ENCODE results near the gene CALB2. TPM values are rescaled to one million over a fixed set of nuclear protein-coding genes. Genes with fewer than 3 reads are reported as not detected.

CALB2 gene
- polyA plus RNA-seq, 4 donors, result 3.3 TPM; not detected in 3

- Histone ChIP-seq H3K4me3 (ENCODE audit: low read depth in 1 of 3, low read length in 3 of 3) (no peak overlapping the region), H3K36me3 (ENCODE audit: control insufficient read depth in 3 of 3, insufficient read depth in 2 of 3, low read depth in 1 of 3, low read length in 3 of 3) (no peaks in the 10 kb centered on the region), H3K4me1 (ENCODE audit: control insufficient read depth in 3 of 3, insufficient read depth in 2 of 3, low read depth in 1 of 3, low read length in 2 of 3) (no peaks in the 10 kb centered on the region), H3K27ac (ENCODE audit: low read depth in 1 of 3, low read length in 2 of 3) (no peak overlapping the region), H3K9me3 (ENCODE audit: control insufficient read depth in 2 of 2, insufficient read depth in 1 of 2, low read depth in 1 of 2, low read length in 1 of 2) (no peaks in the 10 kb centered on the region), H3K27me3 (ENCODE audit: control insufficient read depth in 3 of 3, insufficient read depth in 3 of 3, low read length in 3 of 3) (no peaks in the 10 kb centered on the region)
- WGBS, 3 donors, result 69 to 82% (median 70%) methylated on average over 7 of the region's 7 CpGs
- DNase-seq, result no peak
- no peak for FAIRE-seq
These were observed 11.4 kb upstream of the CALB2 start for GRCh38 chr16:71347146-71347545.

GRCh38 chr16:71348262-71349085 lies 10.0 kb upstream of the CALB2 start:
- no peak overlapping the region for H3K4me3 ChIP-seq (ENCODE audit: low read depth in 1 of 3, low read length in 3 of 3)
- WGBS, 3 donors, result 79 to 85% (median 81%) methylated on average over 22 of the region's 22 CpGs
- H3K27ac ChIP-seq (ENCODE audit: low read depth in 1 of 3, low read length in 2 of 3), result no peak overlapping the region
- H3K36me3 ChIP-seq (ENCODE audit: control insufficient read depth in 3 of 3, insufficient read depth in 2 of 3, low read depth in 1 of 3, low read length in 3 of 3), result no peaks in the 10 kb centered on the region
- no peaks in the 10 kb centered on the region for H3K27me3 ChIP-seq (ENCODE audit: control insufficient read depth in 3 of 3, insufficient read depth in 3 of 3, low read length in 3 of 3)
- H3K4me1 ChIP-seq (ENCODE audit: control insufficient read depth in 3 of 3, insufficient read depth in 2 of 3, low read depth in 1 of 3, low read length in 2 of 3), result no peaks in the 10 kb centered on the region
- DNase-seq (no peak), FAIRE-seq (no peak)
- H3K9me3 ChIP-seq (ENCODE audit: control insufficient read depth in 2 of 2, insufficient read depth in 1 of 2, low read depth in 1 of 2, low read length in 1 of 2), result no peaks in the 10 kb centered on the region

- no peaks in the 10 kb centered on the region for H3K9me3 ChIP-seq (ENCODE audit: control insufficient read depth in 2 of 2, insufficient read depth in 1 of 2, low read depth in 1 of 2, low read length in 1 of 2)
- FAIRE-seq, result no peak
- H3K27me3 ChIP-seq (ENCODE audit: control insufficient read depth in 3 of 3, insufficient read depth in 3 of 3, low read length in 3 of 3), result no peaks in the 10 kb centered on the region
- H3K4me3 ChIP-seq (ENCODE audit: low read depth in 1 of 3, low read length in 3 of 3), result no peak overlapping the region
- no peak for DNase-seq
- H3K27ac ChIP-seq (ENCODE audit: low read depth in 1 of 3, low read length in 2 of 3), result no peak overlapping the region
- H3K4me1 ChIP-seq (ENCODE audit: control insufficient read depth in 3 of 3, insufficient read depth in 2 of 3, low read depth in 1 of 3, low read length in 2 of 3), result no peaks in the 10 kb centered on the region
- 68 to 72% (median 68%) methylated on average over 10 of the region's 10 CpGs for WGBS, 3 donors
- H3K36me3 ChIP-seq (ENCODE audit: control insufficient read depth in 3 of 3, insufficient read depth in 2 of 3, low read depth in 1 of 3, low read length in 3 of 3), result no peaks in the 10 kb centered on the region
These were observed 7.5 kb upstream of the CALB2 start for GRCh38 chr16:71350821-71351557.

GRCh38 chr16:71351558-71351901 lies 7.0 kb upstream of the CALB2 start:
- WGBS, 3 donors, result 42 to 61% (median 54%) methylated on average over 4 to 5 of the region's 5 CpGs
- no peaks in the 10 kb centered on the region for H3K36me3 ChIP-seq (ENCODE audit: control insufficient read depth in 3 of 3, insufficient read depth in 2 of 3, low read depth in 1 of 3, low read length in 3 of 3)
- no peaks in the 10 kb centered on the region for H3K27me3 ChIP-seq (ENCODE audit: control insufficient read depth in 3 of 3, insufficient read depth in 3 of 3, low read length in 3 of 3)
- FAIRE-seq (no peak), DNase-seq (no peak)
- H3K4me3 ChIP-seq (ENCODE audit: low read depth in 1 of 3, low read length in 3 of 3), result no peak overlapping the region
- no peaks in the 10 kb centered on the region for H3K4me1 ChIP-seq (ENCODE audit: control insufficient read depth in 3 of 3, insufficient read depth in 2 of 3, low read depth in 1 of 3, low read length in 2 of 3)
- H3K27ac ChIP-seq (ENCODE audit: low read depth in 1 of 3, low read length in 2 of 3), result no peak overlapping the region
- H3K9me3 ChIP-seq (ENCODE audit: control insufficient read depth in 2 of 2, insufficient read depth in 1 of 2, low read depth in 1 of 2, low read length in 1 of 2), result no peaks in the 10 kb centered on the region

GRCh38 chr16:71352466-71352865 lies 6.1 kb upstream of the CALB2 start:
- Histone ChIP-seq H3K4me3 (ENCODE audit: low read depth in 1 of 3, low read length in 3 of 3) (no peak overlapping the region), H3K9me3 (ENCODE audit: control insufficient read depth in 2 of 2, insufficient read depth in 1 of 2, low read depth in 1 of 2, low read length in 1 of 2) (no peaks in the 10 kb centered on the region), H3K36me3 (ENCODE audit: control insufficient read depth in 3 of 3, insufficient read depth in 2 of 3, low read depth in 1 of 3, low read length in 3 of 3) (no peaks in the 10 kb centered on the region), H3K4me1 (ENCODE audit: control insufficient read depth in 3 of 3, insufficient read depth in 2 of 3, low read depth in 1 of 3, low read length in 2 of 3) (no peaks in the 10 kb centered on the region), H3K27ac (ENCODE audit: low read depth in 1 of 3, low read length in 2 of 3) (no peak overlapping the region), H3K27me3 (ENCODE audit: control insufficient read depth in 3 of 3, insufficient read depth in 3 of 3, low read length in 3 of 3) (peaks cover 0 to 2% (median under 1%) of the 10 kb centered on the region in 3 donors)
- 78 to 85% (median 79%) methylated on average over 3 of the region's 3 CpGs for WGBS, 3 donors
- FAIRE-seq (no peak), DNase-seq (no peak)

GRCh38 chr16:71352963-71353460 lies 5.5 kb upstream of the CALB2 start:
- 53 to 77% (median 57%) methylated on average over 1 of the region's 1 CpG for WGBS, 3 donors
- DNase-seq (no peak), FAIRE-seq (no peak)
- no peak overlapping the region for H3K4me3 ChIP-seq (ENCODE audit: low read depth in 1 of 3, low read length in 3 of 3)
- no peaks in the 10 kb centered on the region for H3K4me1 ChIP-seq (ENCODE audit: control insufficient read depth in 3 of 3, insufficient read depth in 2 of 3, low read depth in 1 of 3, low read length in 2 of 3)
- no peak overlapping the region for H3K27ac ChIP-seq (ENCODE audit: low read depth in 1 of 3, low read length in 2 of 3)
- H3K27me3 ChIP-seq (ENCODE audit: control insufficient read depth in 3 of 3, insufficient read depth in 3 of 3, low read length in 3 of 3), result peaks cover 0 to 8% (median 4%) of the 10 kb centered on the region in 3 donors
- H3K9me3 ChIP-seq (ENCODE audit: control insufficient read depth in 2 of 2, insufficient read depth in 1 of 2, low read depth in 1 of 2, low read length in 1 of 2), result no peaks in the 10 kb centered on the region
- no peaks in the 10 kb centered on the region for H3K36me3 ChIP-seq (ENCODE audit: control insufficient read depth in 3 of 3, insufficient read depth in 2 of 3, low read depth in 1 of 3, low read length in 3 of 3)

- WGBS, 3 donors, result 45 to 66% (median 61%) methylated on average over 5 of the region's 5 CpGs
- no peaks in the 10 kb centered on the region for H3K9me3 ChIP-seq (ENCODE audit: control insufficient read depth in 2 of 2, insufficient read depth in 1 of 2, low read depth in 1 of 2, low read length in 1 of 2)
- H3K27me3 ChIP-seq (ENCODE audit: control insufficient read depth in 3 of 3, insufficient read depth in 3 of 3, low read length in 3 of 3), result peaks cover 0 to 11% (median 4%) of the 10 kb centered on the region in 3 donors
These were observed 4.8 kb upstream of the CALB2 start for GRCh38 chr16:71353736-71354135.

GRCh38 chr16:71354156-71354555 lies 4.4 kb upstream of the CALB2 start:
- FAIRE-seq (no peak), DNase-seq (no peak)
- Histone ChIP-seq H3K9me3 (ENCODE audit: control insufficient read depth in 2 of 2, insufficient read depth in 1 of 2, low read depth in 1 of 2, low read length in 1 of 2) (no peaks in the 10 kb centered on the region), H3K27ac (ENCODE audit: low read depth in 1 of 3, low read length in 2 of 3) (no peak overlapping the region), H3K27me3 (ENCODE audit: control insufficient read depth in 3 of 3, insufficient read depth in 3 of 3, low read length in 3 of 3) (peaks cover 0 to 16% (median 5%) of the 10 kb centered on the region in 3 donors), H3K36me3 (ENCODE audit: control insufficient read depth in 3 of 3, insufficient read depth in 2 of 3, low read depth in 1 of 3, low read length in 3 of 3) (no peaks in the 10 kb centered on the region), H3K4me1 (ENCODE audit: control insufficient read depth in 3 of 3, insufficient read depth in 2 of 3, low read depth in 1 of 3, low read length in 2 of 3) (peaks cover 0 to 3% (median 0%) of the 10 kb centered on the region in 3 donors), H3K4me3 (ENCODE audit: low read depth in 1 of 3, low read length in 3 of 3) (no peak overlapping the region)
- 69 to 82% (median 81%) methylated on average over 4 of the region's 4 CpGs for WGBS, 3 donors

More at GRCh38 chr16:71353736-71354135, 4.8 kb upstream of the CALB2 start:
- no peak overlapping the region for H3K4me3 ChIP-seq (ENCODE audit: low read depth in 1 of 3, low read length in 3 of 3)
- H3K27ac ChIP-seq (ENCODE audit: low read depth in 1 of 3, low read length in 2 of 3), result no peak overlapping the region
- H3K36me3 ChIP-seq (ENCODE audit: control insufficient read depth in 3 of 3, insufficient read depth in 2 of 3, low read depth in 1 of 3, low read length in 3 of 3), result no peaks in the 10 kb centered on the region
- FAIRE-seq, result no peak
- no peak for DNase-seq
- peaks cover 0 to 2% (median 0%) of the 10 kb centered on the region in 3 donors for H3K4me1 ChIP-seq (ENCODE audit: control insufficient read depth in 3 of 3, insufficient read depth in 2 of 3, low read depth in 1 of 3, low read length in 2 of 3)

All from small intestine (tissue), 7 donors.